CD8-positive, alpha-beta memory T cell (primary cell): ENCODE measurements around the gene LRRC75A. TPM values are rescaled to one million over a fixed set of nuclear protein-coding genes. Genes with fewer than 3 reads are reported as not detected.
A peak's percentile ranks its signal among the peaks of the same experiment; 100 is the strongest.

ENCODE experiments used
- CTCF ChIA-PET: fragments of 350-600 bp; sonication (Branson Sonifier 250); formaldehyde crosslinking; loops from one replicate; lab custom pipeline; 2021; ENCODE audit warnings: antibody characterized with exemption; lab: Charles Lee
- POLR2A ChIA-PET: fragments of 350-600 bp; sonication (Branson Sonifier 250); formaldehyde crosslinking; loops from one replicate; lab custom pipeline; 2021; ENCODE audit warnings: antibody characterized with exemption; lab: Charles Lee
- DNase-seq, 5 donors: peaks; one replicate each; pipeline versions ENCODE4 v3.0.0 to v3.0.0-alpha.2; 2020 to 2022; ENCODE audit warnings: mixed read lengths in 1 of 5
- H3K27ac ChIP-seq: one replicate; pipeline ENCODE4 v1.7.0; 2013; ENCODE audit warnings: low read depth, mild to moderate bottlenecking, low read length, moderate library complexity
- H3K27me3 ChIP-seq: 2 replicates; pipeline ENCODE4 v1.7.0; 2013; ENCODE audit warnings: low read length, mild to moderate bottlenecking; ENCODE audit not compliant: insufficient read depth, poor library complexity, severe bottlenecking
- H3K36me3 ChIP-seq: 2 replicates; pipeline ENCODE4 v1.7.0; 2013; ENCODE audit warnings: mild to moderate bottlenecking, low read length, moderate library complexity; ENCODE audit not compliant: insufficient read depth
- H3K4me1 ChIP-seq: 2 replicates; pipeline ENCODE4 v1.7.0; 2013; ENCODE audit warnings: mild to moderate bottlenecking, low read length, moderate library complexity; ENCODE audit not compliant: insufficient read depth
- H3K4me3 ChIP-seq: 2 replicates; pipeline ENCODE4 v1.7.0; 2013; ENCODE audit warnings: mild to moderate bottlenecking, low read length
- H3K9me3 ChIP-seq: 2 replicates; pipeline ENCODE4 v1.7.0; 2013; ENCODE audit warnings: mild to moderate bottlenecking, low read length
- H3K27ac Mint-ChIP-seq, 8 donors: one replicate each; pipeline ENCODE4 v1.8.0; 2020 to 2021; ENCODE audit warnings: mixed read lengths in 8 of 8, mild to moderate bottlenecking in 6 of 8, inconsistent platforms in 3 of 8, moderate library complexity in 3 of 8
- H3K27me3 Mint-ChIP-seq, 2 donors: one replicate each; pipeline ENCODE4 v1.8.0; 2020 to 2021; ENCODE audit warnings: mixed read lengths in 2 of 2, mild to moderate bottlenecking in 1 of 2, moderate library complexity in 1 of 2
- H3K36me3 Mint-ChIP-seq, 3 donors: one replicate each; pipeline ENCODE4 v1.8.0; 2020 to 2021; ENCODE audit warnings: mixed read lengths in 3 of 3, inconsistent platforms in 1 of 3, mild to moderate bottlenecking in 1 of 3
- H3K4me1 Mint-ChIP-seq, 3 donors: one replicate each; pipeline ENCODE4 v1.8.0; 2020 to 2021; ENCODE audit warnings: mixed read lengths in 3 of 3, inconsistent platforms in 1 of 3, mild to moderate bottlenecking in 1 of 3
- H3K4me3 Mint-ChIP-seq, 7 donors: one replicate each; pipeline ENCODE4 v1.8.0; 2020 to 2021; ENCODE audit warnings: mixed read lengths in 7 of 7, mild to moderate bottlenecking in 6 of 7, moderate library complexity in 4 of 7, inconsistent platforms in 2 of 7
- H3K9me3 Mint-ChIP-seq, 5 donors: one replicate each; pipeline ENCODE4 v1.8.0; 2020 to 2022; ENCODE audit warnings: mixed read lengths in 5 of 5, mild to moderate bottlenecking in 3 of 5, moderate library complexity in 2 of 5, inconsistent platforms in 1 of 5
- polyA plus RNA-seq: library from polyadenylated mRNA; unstranded; fragments of 300-500 nt; fragmentation: Illumina TruSeq; gene quantifications from one replicate; pipeline ENCODE4 v1.2.3, GENCODE V29; 2021
- total RNA-seq, 2 experiments: library from RNA; stranded (reverse); gene quantifications; one replicate each; pipeline ENCODE4 v1.2.3, GENCODE V29; 2021

LRRC75A gene
- total and polyA plus RNA-seq, 3 experiments from 2014 or later = 2.2 to 4.6 (median 2.6) TPM

DNA sequence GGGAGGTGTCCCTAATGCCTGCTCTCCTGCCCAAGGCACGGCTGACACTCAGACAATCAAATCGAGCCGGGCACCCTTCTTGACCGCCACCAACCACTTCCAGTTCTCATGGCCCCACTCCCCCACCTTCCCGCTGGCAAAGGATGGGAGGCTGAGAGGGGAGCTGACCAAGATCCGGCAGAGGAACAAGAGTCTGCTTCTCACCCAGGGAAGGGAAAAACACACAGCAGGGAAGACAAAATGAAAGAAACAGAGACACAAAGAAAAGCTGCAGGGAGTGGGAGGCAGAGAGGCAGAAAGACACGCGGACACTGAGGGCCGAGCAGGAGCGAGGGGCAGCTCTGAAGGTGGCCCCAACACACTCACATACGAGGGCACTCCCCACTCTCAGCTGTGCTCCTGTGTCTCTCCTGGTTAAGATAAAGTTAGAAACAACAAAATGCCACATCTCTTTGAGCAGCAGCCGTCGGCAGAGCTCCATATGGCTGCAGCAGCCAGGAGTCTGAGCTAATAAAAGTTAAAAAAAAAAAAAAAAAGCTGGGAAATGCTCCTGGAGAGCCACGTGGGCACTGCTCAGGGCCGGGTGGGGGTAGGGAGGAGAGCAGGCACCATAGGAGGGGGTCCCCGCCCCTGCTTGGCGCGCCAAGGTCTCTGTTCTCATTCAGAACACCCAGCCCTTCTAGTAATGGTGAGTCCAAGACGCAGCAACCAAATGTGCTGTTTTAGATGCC lies 7.4 kb downstream of the LRRC75A start:
- no peaks in the 10 kb centered on the region for H3K9me3 Mint-ChIP-seq
- peak overlapping the region in 1 of 8 donors; percentile 92 for H3K27ac Mint-ChIP-seq
- H3K4me1 ChIP-seq = no peaks in the 10 kb centered on the region
- H3K36me3 Mint-ChIP-seq = peaks cover 0 to 2% (median 0%) of the 10 kb centered on the region in 3 donors
- H3K36me3 ChIP-seq = no peaks in the 10 kb centered on the region
- no peaks in the 10 kb centered on the region for H3K27me3 ChIP-seq
- no peak overlapping the region for H3K4me3 ChIP-seq
- H3K27me3 Mint-ChIP-seq = no peaks in the 10 kb centered on the region
- ChIA-PET CTCF (interaction anchor here (0.8 kb wide), 1 partner anchor 32 kb away, joined by 3 read pairs; no protein-coding TSS in a partner anchor), POLR2A (no interaction called here)
- no peak for DNase-seq
- H3K4me3 Mint-ChIP-seq = no peak overlapping the region
- no peaks in the 10 kb centered on the region for H3K9me3 ChIP-seq
- no peak overlapping the region for H3K27ac ChIP-seq
- peaks cover 0 to 3% (median 0%) of the 10 kb centered on the region in 3 donors for H3K4me1 Mint-ChIP-seq

DNA sequence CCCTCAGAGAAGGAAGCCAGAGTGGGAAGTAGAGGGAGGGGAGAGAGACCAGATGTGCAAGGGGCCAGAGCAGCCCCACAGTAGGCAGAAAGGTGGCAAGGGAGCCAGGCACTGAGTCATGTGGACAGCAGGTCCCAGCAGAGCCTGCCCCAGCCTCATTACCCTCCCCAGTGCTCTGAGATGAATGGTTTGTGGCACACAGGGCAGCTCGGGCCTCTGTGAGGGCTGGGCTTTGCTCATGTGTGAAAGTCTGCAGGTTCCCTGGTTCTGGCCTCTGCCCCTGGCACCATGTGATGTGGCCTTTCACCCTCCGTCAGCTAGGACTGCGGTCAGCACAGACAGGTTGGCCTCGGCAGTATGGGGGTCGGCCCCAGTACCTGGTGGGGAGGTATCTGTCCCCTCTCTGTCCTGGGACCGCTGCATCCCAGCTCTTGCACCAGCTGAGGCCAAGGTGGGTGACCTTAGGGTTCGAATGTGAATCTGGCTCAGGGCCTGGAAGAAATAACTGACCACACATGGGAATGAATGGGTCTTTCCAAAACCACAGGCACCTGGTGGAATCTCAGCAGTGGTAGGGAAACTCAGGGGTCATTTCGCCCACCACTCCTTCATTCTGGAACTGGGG lies 8.9 kb downstream of the LRRC75A start:
- ChIA-PET POLR2A (no interaction called here), CTCF (no interaction called here)
- no peaks in the 10 kb centered on the region for H3K9me3 Mint-ChIP-seq
- peaks cover 0 to 3% (median 0%) of the 10 kb centered on the region in 3 donors for H3K4me1 Mint-ChIP-seq
- no peak overlapping the region for H3K4me3 ChIP-seq
- no peaks in the 10 kb centered on the region for H3K36me3 ChIP-seq
- H3K27ac Mint-ChIP-seq = no peak overlapping the region
- H3K27me3 ChIP-seq = no peaks in the 10 kb centered on the region
- peaks cover 0 to 2% (median 0%) of the 10 kb centered on the region in 3 donors for H3K36me3 Mint-ChIP-seq
- no peaks in the 10 kb centered on the region for H3K9me3 ChIP-seq
- DNase-seq = no peak
- no peaks in the 10 kb centered on the region for H3K4me1 ChIP-seq
- no peaks in the 10 kb centered on the region for H3K27me3 Mint-ChIP-seq
- no peak overlapping the region for H3K27ac ChIP-seq
- no peak overlapping the region for H3K4me3 Mint-ChIP-seq

DNA sequence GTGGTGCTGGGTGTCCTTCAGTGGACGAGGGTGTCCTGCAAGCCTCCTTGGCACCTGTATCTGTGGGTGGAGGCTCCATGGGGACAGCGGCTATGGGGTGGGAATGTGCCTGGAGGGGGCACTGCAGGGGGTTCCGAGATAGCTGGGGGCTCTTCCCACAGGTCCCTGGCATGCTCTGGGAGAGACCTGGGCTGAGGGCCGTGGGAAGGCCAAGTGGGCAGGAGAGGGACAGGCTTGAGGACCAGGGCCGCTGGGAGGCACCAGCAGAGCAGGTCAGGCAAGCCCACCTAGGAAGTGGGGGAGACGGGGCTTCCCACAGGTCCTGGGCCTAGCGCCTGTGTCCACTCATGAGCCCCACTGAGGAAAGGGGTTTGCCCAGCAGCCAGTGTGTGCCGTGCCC lies 9.7 kb downstream of the LRRC75A start:
- no peaks in the 10 kb centered on the region for H3K27me3 Mint-ChIP-seq
- CTCF ChIA-PET = interaction anchor here (1.5 kb wide), 1 partner anchor 38 kb away, joined by 4 read pairs; no protein-coding TSS in a partner anchor

DNA sequence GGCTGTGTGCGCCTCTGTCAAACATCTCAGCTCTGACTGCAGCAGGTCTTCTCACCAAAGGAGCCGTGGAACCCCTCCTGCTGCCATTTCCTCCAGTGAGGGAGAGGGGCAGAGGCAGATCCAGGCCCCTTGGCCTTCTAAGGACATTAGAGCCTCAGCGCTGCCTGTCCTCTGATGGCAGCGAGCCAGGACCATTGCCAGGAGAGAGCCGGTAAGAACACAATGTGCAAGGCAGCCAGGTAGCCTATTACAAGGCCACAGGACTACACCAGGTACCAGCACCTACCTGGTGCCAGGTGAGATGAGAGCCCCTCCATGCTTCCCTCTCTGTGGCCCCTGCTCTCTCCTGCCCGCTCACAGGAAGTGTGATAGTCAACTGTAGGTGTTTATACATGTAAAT lies 11.0 kb downstream of the LRRC75A start:
- no peaks in the 10 kb centered on the region for H3K36me3 ChIP-seq
- H3K27me3 ChIP-seq = no peaks in the 10 kb centered on the region
- no peaks in the 10 kb centered on the region for H3K4me1 ChIP-seq
- ChIA-PET POLR2A (no interaction called here), CTCF (interaction anchor here (1.5 kb wide), 1 partner anchor 40 kb away, joined by 4 read pairs; no protein-coding TSS in a partner anchor)
- H3K9me3 Mint-ChIP-seq = no peaks in the 10 kb centered on the region
- no peaks in the 10 kb centered on the region for H3K27me3 Mint-ChIP-seq
- H3K27ac ChIP-seq = no peak overlapping the region
- no peaks in the 10 kb centered on the region for H3K9me3 ChIP-seq
- no peaks in the 10 kb centered on the region for H3K36me3 Mint-ChIP-seq
- DNase-seq = no peak
- no peak overlapping the region for H3K4me3 ChIP-seq
- H3K27ac Mint-ChIP-seq = no peak overlapping the region
- no peak overlapping the region for H3K4me3 Mint-ChIP-seq
- peaks cover 0 to 3% (median 0%) of the 10 kb centered on the region in 3 donors for H3K4me1 Mint-ChIP-seq

More for the DNA sequence above, 9.7 kb downstream of the LRRC75A start:
- H3K4me3 Mint-ChIP-seq = no peak overlapping the region
- POLR2A ChIA-PET = no interaction called here
- no peak overlapping the region for H3K27ac Mint-ChIP-seq
- Histone ChIP-seq H3K36me3 (no peaks in the 10 kb centered on the region), H3K9me3 (no peaks in the 10 kb centered on the region), H3K27ac (no peak overlapping the region), H3K4me1 (no peaks in the 10 kb centered on the region), H3K27me3 (no peaks in the 10 kb centered on the region), H3K4me3 (no peak overlapping the region)
- no peak for DNase-seq
- no peaks in the 10 kb centered on the region for H3K9me3 Mint-ChIP-seq
- H3K36me3 Mint-ChIP-seq = peaks cover 0 to 2% (median 0%) of the 10 kb centered on the region in 3 donors
- H3K4me1 Mint-ChIP-seq = peaks cover 0 to 3% (median 0%) of the 10 kb centered on the region in 3 donors

DNA sequence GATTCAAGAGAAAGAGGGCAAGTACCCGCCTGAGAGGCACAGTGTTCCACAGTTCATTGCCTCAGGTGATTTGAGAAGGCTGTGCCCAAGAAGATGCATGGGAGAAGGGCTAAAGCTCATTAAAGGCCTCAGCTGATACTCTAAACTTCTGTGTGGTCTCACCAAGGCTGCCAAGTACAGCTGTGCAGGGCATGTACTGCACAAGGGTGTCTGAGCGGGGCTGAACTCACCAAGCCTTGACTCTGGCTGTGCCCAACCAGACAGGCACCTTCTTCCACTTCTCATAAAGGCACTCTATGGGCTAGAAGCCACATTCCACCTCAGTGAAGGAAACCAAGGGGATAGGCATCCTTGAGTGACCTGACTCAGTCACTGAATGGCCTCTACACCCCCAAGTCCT lies 12.7 kb downstream of the LRRC75A start:
- no peak overlapping the region for H3K27ac ChIP-seq
- Mint-ChIP-seq H3K9me3 (no peaks in the 10 kb centered on the region), H3K27ac (peak overlapping the region in 1 of 8 donors; percentile 54), H3K36me3 (no peaks in the 10 kb centered on the region), H3K27me3 (no peaks in the 10 kb centered on the region), H3K4me3 (no peak overlapping the region), H3K4me1 (no peaks in the 10 kb centered on the region)
- CTCF ChIA-PET = no interaction called here
- no peaks in the 10 kb centered on the region for H3K4me1 ChIP-seq
- H3K27me3 ChIP-seq = no peaks in the 10 kb centered on the region
- no peaks in the 10 kb centered on the region for H3K9me3 ChIP-seq
- H3K36me3 ChIP-seq = no peaks in the 10 kb centered on the region
- POLR2A ChIA-PET = no interaction called here
- DNase-seq = no peak
- no peak overlapping the region for H3K4me3 ChIP-seq

DNA sequence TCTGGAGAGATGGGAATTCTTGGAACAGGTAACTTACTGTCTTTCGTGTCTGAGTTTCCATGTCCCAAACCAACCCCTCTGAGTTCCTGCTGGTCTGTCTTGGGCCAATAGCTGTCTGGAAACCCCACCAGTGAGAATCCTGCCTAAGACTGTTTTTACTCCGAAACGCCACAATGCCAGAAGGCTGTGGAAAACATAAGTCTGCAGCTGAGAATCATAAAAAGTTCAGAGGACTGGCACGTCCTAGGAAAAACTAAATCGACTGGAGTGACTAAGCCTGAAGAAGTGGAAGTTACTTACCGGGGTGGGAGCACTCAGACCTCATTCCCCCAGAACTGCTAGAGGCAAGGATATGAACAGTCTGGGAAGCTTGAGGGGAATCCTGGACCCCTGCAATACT lies 13.3 kb downstream of the LRRC75A start:
- no peaks in the 10 kb centered on the region for H3K27me3 Mint-ChIP-seq
- Histone ChIP-seq H3K4me3 (no peak overlapping the region), H3K9me3 (no peaks in the 10 kb centered on the region), H3K4me1 (no peaks in the 10 kb centered on the region), H3K27me3 (no peaks in the 10 kb centered on the region), H3K27ac (no peak overlapping the region), H3K36me3 (no peaks in the 10 kb centered on the region)
- ChIA-PET POLR2A (no interaction called here), CTCF (no interaction called here)
- no peak overlapping the region for H3K27ac Mint-ChIP-seq
- H3K4me1 Mint-ChIP-seq = no peaks in the 10 kb centered on the region
- H3K9me3 Mint-ChIP-seq = no peaks in the 10 kb centered on the region
- no peaks in the 10 kb centered on the region for H3K36me3 Mint-ChIP-seq
- no peak for DNase-seq
- no peak overlapping the region for H3K4me3 Mint-ChIP-seq

DNA sequence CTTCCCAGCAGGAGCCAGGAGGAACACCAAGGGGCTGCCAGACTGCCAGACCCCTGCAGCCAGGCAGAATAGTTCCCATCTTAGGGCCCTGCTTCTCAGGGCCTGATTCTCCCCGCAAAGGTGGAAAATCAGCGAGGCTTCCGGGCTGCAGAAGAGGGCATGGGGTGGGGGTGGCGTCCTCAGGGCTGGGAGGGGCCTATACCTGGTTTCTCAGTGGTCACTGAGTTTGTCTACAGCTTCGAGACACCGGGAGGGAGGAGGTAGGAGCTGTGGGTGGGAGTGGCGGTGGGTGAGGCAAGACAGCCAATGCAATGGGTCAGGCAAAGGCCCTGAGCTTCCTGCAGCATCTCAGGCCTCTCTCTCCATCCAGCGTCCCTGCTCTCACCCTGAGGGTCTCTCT lies 14.3 kb downstream of the LRRC75A start:
- no peaks in the 10 kb centered on the region for H3K27me3 Mint-ChIP-seq

DNA sequence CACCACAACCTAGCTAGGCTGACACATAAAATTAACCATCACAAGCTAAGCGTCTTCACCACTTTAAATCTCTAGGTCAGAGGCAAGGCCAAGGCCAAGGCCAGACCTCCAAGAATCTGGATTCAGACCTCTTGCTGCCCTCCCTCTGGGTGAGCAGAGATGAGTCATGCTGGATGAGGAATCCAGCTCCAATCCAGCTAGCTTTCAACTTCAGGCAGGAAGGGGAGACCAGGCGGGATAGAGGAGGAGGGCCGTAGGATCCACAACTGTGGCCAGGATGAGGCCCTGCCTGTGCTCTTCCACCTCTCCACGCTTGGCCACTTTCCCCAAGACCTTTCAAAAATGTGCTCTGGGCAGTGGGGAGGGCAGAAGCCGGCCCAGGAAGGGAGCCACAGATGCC lies 14.7 kb downstream of the LRRC75A start:
- Histone ChIP-seq H3K36me3 (no peaks in the 10 kb centered on the region), H3K4me1 (no peaks in the 10 kb centered on the region), H3K27ac (no peak overlapping the region), H3K9me3 (no peaks in the 10 kb centered on the region), H3K4me3 (no peak overlapping the region), H3K27me3 (no peaks in the 10 kb centered on the region)
- CTCF ChIA-PET = no interaction called here
- Mint-ChIP-seq H3K27ac (no peak overlapping the region), H3K4me1 (no peaks in the 10 kb centered on the region), H3K9me3 (no peaks in the 10 kb centered on the region), H3K27me3 (no peaks in the 10 kb centered on the region), H3K4me3 (no peak overlapping the region), H3K36me3 (no peaks in the 10 kb centered on the region)
- POLR2A ChIA-PET = interaction anchor here (0.6 kb wide), 1 partner anchor 25 kb away, joined by 3 read pairs; no protein-coding TSS in a partner anchor
- no peak for DNase-seq

More for the DNA sequence above, 14.3 kb downstream of the LRRC75A start:
- H3K27ac ChIP-seq = no peak overlapping the region
- ChIA-PET CTCF (no interaction called here), POLR2A (no interaction called here)
- Mint-ChIP-seq H3K27ac (no peak overlapping the region), H3K9me3 (no peaks in the 10 kb centered on the region), H3K4me3 (no peak overlapping the region), H3K36me3 (no peaks in the 10 kb centered on the region), H3K4me1 (no peaks in the 10 kb centered on the region)
- DNase-seq = no peak
- H3K4me1 ChIP-seq = no peaks in the 10 kb centered on the region
- no peaks in the 10 kb centered on the region for H3K36me3 ChIP-seq
- no peaks in the 10 kb centered on the region for H3K27me3 ChIP-seq
- H3K9me3 ChIP-seq = no peaks in the 10 kb centered on the region
- H3K4me3 ChIP-seq = no peak overlapping the region
